Stimulated activated CD4-positive, alpha-beta T cell treated with anti-CD3 and anti-CD28 coated beads, Interleukin-15, amount 100 ng/mL, for 1 hour (primary cell): ENCODE data around the gene ALAS2.
"Not testable (repeated sequence)": the region's sequence is repeated elsewhere in the genome, so short reads cannot be mapped to it uniquely, and the experiment has no call there.

Experiments
- DNase-seq, 2 donors: peaks; one replicate each; pipeline ENCODE4 v3.0.0-alpha.2; 2020; ENCODE audit warnings: low read depth in 1 of 2, low spot score in 1 of 2

ALAS2 gene

GRCh38 chrX:55006827-55007621, 23.8 kb downstream of the ALAS2 start:
- no peak for DNase-seq

- DNase-seq: no peak
Observed at GRCh38 chrX:55005256-55005655, 25.5 kb downstream of the ALAS2 start.

DNA sequence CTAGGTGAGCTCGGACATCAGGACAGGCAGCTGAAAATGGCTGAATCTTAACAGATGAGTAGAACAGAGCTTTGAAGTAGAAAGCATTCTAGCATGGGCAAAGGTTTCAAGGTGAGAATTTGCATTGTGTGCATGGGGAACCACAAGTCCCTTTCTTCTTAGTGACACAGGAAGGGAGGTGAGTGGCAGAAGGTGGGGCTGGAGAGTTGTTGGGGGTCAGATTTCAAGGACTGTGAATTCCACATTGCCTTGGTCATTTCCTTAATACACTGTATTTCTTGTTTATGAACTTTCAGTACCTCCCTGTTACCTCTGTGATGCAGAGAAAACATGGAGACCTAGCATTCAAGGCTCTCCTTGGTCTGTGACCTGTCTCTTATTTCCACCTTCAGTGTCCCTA, 26.5 kb downstream of the ALAS2 start:
- no peak for DNase-seq

DNA sequence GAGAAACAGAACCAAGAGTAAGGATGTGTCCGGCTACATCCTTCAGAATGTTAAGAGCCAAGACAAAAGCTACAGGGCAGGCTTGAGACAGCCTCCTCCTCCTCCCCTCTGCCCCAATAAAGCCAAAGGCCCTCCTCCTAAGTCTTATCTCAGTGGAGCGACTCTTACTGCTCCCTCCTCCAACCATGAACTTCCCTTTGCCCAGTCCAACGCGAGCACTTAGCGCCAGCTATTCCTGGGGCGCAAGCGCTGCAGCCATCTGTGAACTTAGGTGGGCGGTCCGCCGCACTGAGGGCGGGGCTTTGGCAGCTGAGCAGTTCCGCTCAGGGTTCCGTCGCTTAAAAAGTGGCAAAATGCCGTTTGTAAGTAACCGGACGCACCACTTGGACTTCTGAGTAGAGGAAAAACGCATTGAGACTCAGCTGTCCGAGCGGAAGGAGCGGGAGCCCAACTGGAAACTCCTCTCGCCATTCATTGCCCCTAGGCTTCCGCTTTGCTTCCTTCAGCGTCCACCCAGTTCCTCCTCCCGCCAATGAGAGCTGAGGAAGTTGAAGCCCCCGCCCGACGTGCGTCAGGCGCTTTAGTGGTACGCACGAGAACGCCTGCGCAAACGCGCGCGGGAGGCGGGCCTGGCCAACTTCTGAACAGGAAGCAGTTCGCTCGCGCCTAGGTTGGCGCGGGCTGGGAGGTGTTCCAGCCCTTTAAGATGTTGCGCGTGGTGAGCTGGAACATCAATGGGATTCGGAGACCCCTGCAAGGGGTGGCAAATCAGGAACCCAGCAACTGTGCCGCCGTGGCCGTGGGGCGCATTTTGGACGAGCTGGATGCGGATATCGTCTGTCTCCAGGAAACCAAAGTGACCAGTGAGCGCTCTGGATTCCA, 30.8 kb downstream of the ALAS2 start, which contains the start of gene APEX2:
Gene APEX2 (plus strand): TSS at position 647 of the 882 bp plus-strand sequence. CDS start 60 bp downstream, at position 707.
- DNase-seq: peak; percentile 70 to 78

DNA sequence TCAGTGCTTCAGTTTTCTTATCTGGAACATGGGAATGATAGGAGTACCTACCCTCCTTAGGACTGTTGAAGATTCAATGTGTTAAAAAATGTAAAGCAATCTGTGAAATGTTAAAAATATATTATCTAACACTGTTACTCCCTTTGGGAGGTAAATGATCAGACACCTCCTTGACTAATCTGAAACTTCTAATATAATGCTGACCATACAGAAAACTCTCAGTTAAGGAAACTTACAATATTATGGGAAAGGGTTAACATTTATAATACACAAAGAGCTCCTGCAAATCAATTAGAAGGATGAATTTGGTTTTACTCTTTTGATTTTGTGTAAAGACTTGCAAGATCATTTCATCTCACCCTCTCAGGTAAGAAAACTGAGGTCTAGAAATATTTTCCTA, 35.2 kb downstream of the ALAS2 start:
- no peak for DNase-seq

DNA sequence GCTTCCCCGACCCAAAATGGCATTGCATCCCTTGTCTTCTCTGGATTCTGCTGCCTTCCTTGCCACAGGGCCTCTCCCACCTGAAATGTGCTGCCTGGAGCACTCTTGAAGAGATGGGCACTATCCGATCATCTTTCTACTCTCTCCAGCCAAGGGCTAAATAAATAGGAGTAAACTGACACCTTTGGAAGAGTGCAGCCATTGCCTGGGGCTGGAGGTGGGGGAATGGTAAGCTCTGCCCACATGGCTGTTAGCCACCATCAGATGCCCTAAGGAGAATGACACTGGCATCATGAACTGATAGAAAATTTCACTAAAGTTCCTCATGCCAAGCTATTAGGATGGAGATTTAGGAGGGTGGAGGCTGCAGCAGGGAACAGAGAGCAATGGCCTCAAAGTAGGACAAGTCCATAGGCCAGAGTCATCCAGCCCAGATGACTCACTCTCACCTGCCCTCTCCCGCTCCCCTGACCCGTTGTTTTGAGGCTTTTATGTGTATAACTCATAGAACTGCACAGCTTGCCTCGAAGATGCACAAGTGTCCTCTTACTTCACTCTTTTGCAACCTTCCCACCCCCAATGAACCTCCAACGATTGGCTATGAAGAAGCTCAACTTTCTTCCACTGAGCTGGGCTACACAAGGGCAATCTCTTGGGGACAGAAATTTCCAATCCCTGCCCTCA, 36.0 kb downstream of the ALAS2 start:
- no peak for DNase-seq

DNA sequence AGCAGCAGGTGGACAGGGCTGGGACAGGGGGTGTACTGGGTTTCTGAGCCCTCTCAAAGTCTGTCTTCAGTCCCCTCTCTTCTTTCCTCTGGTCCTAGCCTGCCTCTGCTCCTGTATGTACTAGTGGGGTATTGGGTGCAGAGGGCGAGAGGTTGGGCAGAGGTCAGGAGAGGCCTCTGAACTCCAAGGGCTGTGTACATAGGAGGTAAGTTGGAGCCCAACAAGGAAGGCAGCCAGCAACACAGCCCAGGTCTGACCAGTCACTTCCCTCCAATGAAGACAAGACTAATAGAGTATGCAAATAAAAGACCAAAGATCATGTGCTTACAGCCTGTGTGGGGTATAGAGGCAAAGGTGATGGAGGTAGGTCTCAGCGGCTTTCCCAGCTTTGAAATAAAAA, 36.7 kb downstream of the ALAS2 start, which contains the start of gene PFKFB1:
Gene PFKFB1 (minus strand): TSS at position 90 of the 400 bp plus-strand sequence. CDS start 181 bp downstream, outside the sequence.
- no peak for DNase-seq

- no peak for DNase-seq
Observed at GRCh38 chrX:54992911-54993622, 37.7 kb downstream of the ALAS2 start.

DNA sequence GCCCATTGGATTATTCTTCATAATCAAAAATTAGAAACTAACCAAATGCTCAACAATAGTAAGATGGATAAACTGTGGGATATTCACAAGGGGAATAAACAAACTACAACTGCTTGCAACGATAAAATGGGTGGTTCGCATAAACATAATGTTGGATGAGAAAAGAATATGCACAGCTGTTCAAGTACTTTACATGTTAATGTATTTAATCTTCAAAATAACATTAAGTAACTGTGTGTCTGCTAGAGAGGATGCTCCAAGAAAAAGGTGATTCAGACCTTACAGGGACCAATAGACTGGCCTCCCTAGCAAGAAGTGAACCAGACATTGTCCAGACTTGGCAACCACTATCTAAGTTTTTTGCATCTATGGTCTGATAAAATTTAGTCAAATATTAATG, 39.1 kb downstream of the ALAS2 start:
- DNase-seq: no peak

DNA sequence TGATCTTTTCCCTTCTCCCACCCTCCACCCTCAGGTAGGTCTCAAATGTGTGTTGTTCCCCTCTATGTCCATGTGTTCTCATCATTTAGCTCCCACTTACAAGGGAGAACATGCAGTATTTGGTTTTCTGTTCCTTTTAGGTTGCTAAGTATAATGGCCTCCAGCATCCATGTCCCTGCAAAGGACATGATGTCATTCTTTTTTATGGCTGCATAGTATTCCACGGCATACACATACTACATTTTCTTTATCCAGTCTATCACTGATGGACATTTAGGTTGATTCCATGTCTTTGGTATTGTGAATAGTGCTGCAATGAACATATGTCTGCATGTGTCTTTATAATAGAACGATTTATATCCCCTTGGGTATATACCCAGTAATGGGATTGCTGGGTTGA, 47.5 kb downstream of the ALAS2 start:
- DNase-seq: not testable (repeated sequence)

DNA sequence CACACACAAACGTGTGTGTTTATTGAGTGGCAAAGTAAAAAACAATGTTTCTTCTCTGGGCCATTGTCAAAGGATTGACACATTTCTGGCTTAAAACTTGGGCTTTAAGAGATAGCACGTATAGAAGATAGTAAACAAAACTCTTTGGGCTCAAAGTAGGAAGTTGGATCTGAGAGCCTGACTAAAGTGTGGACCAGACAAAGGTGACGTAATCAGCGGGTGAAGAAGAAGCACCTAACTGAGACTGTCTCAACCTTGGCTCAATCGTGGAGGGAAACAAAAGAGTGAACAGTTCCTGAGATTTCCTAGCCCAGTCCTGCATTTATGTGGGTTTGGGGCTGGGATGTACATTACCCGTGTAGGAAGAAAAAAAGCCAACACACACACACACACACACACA, 50.4 kb downstream of the ALAS2 start:
- no peak for DNase-seq

DNA sequence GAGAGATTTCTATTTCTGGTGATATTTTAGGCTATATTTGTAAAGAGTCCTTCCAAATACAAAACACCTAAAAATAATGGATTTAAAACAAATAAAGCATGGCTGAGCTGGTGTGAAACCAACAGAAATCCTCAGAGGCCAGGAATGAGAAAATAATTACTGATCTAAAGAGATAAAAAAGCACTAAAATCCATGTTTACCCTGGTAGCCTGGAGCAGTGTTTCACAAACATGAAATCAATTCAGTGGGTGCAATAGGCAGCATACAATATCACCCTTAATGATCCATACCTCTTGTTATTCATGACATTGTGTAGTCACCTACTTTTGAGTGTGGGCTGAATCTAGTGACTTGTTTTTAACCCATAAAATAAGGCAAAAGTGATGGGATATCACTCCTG, 51.3 kb downstream of the ALAS2 start:
- DNase-seq: no peak

DNA sequence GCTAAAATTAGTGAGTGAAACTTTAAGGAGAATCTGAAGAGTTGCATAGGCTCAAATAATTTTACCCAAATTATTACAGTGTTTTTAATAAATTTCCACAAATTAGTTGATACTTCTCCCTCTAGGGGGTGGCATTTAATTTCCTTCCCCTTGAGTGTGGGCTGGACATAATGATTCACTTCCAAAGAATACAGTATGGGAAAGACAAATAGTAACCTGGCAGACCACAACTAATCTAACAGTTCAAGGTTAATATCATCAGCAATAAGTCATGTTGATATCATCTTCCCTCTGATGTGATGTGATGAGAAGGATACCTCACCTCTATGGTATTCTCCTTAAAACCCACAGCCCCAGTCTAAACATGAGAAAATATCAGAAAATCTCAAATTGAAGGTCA, 52.3 kb downstream of the ALAS2 start:
- DNase-seq: no peak

DNA sequence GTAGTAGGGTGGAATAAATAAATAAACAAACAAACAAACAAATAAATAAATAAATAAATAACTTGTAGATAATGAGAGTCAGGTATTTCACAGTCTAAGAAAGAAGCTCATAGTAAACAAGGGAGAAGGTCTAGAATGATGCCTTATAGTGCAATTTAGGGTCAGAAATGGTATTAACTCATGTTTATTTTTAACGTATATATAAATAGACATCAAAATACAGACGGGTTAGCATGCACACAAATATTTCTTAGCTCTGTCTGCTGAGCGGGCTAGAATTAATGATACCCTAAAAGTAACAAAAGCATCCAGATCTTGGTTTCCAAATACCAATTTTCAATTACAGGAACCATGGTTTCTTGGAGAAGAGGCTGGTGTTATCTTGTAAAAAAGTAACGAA, 53.4 kb downstream of the ALAS2 start:
- no peak for DNase-seq

GRCh38 chrX:54964766-54965497, 65.8 kb downstream of the ALAS2 start:
- no peak for DNase-seq

GRCh38 chrX:54961750-54962149, 69.0 kb downstream of the ALAS2 start:
- no peak for DNase-seq
